SKM-1 (cell line): ENCODE results near the gene CEP170B.

Source experiments
- DNase-seq: peaks from one replicate; lab custom pipeline; 2025; ENCODE audit not compliant: unreplicated experiment; lab: John Stamatoyannopoulos, UW

Gene CEP170B

DNA sequence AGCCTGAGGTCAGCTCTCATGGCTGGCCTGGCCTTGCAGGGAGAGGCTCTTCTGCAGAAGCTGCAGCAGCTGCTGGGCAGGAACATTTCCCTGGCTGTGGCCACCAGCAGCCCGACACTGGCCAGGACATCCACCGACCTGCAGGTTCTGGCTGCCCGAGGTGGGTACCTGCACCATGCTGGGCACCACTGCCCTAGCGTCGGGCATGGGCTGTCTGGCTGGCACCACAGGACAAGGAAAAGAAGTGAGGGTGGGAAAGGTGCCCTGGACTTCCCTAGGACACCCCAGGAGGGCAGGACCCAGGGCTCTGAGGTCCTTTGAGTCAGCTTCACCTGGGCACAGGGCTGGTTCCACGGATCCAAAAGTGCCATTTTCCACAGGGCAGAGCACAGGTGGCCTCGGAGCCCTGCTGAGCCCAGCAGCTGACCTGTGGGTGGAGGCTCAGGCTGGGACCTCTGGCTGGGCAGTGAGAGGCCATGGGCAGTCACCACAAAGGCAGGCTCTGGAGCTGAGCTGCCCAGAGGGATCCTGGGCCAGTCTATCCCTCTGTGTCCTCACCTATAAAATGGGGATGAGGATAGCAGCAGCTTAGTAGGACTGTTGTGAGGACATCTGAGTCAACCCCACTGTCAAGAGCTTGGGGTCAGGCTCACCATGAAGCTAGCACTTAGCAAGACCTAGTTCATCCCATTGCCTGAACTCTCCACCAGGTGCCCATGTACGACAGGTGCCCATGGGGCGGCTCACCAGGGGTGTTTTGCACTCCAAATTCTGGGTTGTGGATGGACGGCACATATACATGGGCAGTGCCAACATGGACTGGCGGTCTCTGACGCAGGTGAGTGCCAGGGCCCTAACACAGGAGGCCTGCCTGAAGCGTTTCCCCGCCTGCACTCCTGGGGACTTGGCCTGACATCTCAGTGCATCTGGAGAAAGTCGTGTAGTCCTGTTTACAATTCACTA lies 64.5 kb downstream of the CEP170B start:
- DNase-seq, result no peak

GRCh38 chr14:104930526-104931303 lies 65.6 kb downstream of the CEP170B start:
- no peak for DNase-seq

GRCh38 chr14:104931304-104931770 lies 66.3 kb downstream of the CEP170B start:
- no peak for DNase-seq

- DNase-seq, result no peak
Observed at GRCh38 chr14:104931771-104932675, 67.0 kb downstream of the CEP170B start.

DNA sequence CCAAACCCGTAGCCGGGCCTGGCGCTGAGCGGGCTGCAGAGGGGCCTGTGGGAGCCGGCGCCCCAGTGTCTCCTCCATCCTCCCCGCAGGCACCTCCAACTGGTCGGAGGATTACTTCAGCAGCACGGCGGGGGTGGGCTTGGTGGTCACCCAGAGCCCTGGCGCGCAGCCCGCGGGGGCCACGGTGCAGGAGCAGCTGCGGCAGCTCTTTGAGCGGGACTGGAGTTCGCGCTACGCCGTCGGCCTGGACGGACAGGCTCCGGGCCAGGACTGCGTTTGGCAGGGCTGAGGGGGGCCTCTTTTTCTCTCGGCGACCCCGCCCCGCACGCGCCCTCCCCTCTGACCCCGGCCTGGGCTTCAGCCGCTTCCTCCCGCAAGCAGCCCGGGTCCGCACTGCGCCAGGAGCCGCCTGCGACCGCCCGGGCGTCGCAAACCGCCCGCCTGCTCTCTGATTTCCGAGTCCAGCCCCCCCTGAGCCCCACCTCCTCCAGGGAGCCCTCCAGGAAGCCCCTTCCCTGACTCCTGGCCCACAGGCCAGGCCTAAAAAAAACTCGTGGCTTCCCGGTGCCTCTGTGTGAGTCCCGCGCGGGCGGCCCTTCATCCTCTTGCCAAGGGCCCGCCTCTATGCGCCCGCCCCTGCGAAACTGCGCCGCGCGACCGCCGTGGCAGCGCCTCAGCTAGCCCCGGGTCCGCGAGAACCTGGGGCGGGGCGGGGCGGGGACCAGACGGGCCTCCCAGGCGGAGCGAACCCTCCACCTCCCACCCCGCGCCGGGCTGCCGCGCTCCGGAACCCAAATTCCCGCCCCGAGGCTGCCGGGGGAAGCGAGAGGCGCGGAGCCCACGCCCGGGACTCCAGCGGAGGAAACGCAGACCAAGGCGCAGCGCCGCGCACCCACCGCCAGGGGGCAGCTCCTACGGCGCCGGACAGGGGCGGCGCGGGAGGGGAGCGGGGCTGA lies 67.9 kb downstream of the CEP170B start:
- peak; percentile 1 for DNase-seq

DNA sequence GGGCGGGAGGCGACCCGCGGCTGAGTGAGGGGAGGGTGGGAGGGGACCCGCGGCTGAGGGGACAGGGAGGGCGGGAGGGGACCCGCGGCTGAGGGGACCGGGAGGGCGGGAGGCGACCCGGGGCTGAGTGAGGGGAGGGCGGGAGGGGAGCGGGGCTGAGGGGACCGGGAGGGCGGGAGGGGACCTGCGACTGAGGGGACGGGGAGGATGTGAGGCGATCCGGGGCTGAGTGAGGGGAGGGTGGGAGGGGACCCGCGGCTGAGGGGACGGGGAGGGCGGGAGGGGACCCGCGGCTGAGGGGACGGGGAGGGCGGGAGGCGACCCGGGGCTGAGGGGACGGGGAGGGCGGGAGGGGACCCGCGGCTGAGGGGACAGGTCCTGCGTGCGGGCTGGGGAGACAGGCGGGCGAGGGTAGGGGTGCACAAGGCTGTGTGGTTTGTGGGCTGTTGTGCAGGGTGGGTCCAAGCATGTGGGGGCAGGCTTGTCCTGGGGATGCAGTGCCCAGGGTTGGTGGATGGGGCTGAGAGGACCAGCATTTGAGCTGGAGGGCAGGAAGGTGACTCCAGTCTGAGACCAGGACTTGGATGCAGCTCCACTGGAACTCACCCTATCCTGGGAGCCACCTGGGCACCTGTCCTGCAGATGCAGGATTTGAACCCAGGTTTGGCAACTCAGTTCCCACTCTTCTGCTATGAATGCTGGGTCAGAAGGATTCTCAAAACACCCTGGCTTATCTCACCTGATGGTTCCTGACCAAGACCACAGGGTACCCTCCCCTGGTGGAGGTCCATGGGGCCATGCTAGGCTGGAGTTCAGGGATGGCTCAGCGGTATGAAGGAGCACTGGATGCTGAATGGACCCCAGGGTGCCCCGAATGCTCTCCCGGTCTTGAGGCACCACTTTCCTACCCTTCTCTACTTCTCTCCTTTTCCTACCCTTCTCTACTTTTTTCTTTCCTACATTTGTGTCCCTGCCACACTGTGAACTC lies 69.0 kb downstream of the CEP170B start:
- no peak for DNase-seq

DNA sequence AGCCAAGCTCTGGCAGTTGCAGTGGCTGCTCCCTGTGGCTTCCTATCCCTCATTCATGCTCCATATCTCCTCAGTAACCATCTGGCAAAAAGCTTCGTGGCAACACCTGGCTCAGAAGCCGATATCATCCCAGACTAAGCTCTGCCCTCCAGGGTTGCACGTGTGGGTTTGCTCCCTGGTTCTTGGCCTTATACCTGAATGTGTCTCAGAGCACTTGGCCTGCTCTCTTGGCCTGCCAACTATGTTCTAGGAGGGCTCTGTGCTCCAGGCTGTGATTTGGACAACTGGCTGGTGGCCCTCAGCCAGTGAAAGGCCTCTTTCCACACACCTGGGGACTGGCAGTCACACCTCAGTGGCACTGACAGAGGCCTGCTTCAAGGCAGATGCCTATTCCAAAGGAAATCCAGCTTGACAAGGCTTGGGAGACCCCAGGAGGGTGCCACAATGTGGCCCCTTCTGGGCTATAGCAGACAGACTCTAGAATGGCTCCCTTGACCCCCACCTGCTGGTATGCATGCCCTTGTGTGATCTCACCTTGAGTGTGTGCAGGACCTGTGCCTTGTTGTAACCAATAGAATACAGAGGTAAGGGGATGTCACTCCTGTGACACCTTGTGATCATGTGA lies 70.1 kb downstream of the CEP170B start:
- DNase-seq, result no peak

- DNase-seq, result no peak
Observed at GRCh38 chr14:104935955-104936354, 70.9 kb downstream of the CEP170B start.

DNA sequence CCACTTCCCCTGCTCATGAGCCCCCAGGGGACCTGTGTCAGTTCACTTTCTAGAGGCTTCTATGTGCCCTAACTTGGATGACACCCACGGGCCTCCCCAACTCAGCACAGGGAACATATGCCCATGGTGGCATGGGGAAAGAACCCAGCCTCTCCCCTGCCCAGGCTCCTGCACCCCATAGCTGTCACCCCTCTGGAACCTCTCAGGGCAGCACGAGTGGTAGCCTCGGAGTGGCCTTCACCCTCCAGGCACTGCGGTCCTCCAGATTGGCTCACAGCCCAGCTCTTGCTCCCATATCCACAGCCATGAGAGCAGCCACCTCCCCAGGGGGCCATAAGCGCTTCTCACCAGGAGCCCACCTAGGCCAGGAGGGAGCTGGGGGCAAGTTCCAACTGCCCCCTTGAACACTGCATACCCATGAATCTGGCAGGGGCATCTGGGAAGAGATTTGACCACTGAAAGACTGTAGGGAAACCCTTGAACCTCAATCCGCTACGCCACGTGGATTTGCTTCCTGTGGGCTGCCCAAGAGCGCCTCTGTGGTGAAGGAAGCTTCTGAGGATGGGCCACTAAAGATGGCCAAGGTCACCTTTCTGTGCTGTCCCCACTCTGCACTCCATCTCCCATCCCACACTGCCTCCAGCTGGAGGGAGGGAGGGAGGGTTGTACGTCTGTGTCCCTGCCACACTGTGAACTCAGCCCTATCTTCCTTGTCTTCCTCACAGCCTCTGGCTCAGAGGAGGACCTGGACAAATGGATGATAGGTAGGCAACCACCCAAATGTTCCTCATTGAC lies 71.5 kb downstream of the CEP170B start:
- no peak for DNase-seq

GRCh38 chr14:104937161-104937560 lies 72.1 kb downstream of the CEP170B start:
- DNase-seq, result no peak

- no peak for DNase-seq
Observed at GRCh38 chr14:104937694-104938365, 72.8 kb downstream of the CEP170B start.

GRCh38 chr14:104938436-104938835 lies 73.4 kb downstream of the CEP170B start:
- no peak for DNase-seq

DNA sequence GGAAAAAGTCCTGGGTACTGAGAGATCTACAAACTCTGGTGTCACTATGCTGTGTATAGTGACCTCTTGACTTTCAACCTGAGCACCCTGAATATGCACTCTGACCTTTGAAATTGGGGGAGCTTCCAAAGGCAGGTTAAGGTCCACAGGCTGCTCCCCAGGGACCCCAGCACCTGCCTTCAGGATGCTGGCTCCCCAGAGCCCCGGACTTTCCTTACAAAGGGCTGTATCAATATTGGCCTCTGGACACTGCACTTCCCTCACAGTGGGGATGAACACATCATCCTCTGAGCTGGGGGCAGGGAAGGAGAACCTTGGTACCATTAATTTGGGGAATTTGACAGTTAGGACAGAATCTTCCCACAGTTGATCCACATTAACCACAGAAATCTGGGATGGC lies 73.9 kb downstream of the CEP170B start:
- no peak for DNase-seq

DNA sequence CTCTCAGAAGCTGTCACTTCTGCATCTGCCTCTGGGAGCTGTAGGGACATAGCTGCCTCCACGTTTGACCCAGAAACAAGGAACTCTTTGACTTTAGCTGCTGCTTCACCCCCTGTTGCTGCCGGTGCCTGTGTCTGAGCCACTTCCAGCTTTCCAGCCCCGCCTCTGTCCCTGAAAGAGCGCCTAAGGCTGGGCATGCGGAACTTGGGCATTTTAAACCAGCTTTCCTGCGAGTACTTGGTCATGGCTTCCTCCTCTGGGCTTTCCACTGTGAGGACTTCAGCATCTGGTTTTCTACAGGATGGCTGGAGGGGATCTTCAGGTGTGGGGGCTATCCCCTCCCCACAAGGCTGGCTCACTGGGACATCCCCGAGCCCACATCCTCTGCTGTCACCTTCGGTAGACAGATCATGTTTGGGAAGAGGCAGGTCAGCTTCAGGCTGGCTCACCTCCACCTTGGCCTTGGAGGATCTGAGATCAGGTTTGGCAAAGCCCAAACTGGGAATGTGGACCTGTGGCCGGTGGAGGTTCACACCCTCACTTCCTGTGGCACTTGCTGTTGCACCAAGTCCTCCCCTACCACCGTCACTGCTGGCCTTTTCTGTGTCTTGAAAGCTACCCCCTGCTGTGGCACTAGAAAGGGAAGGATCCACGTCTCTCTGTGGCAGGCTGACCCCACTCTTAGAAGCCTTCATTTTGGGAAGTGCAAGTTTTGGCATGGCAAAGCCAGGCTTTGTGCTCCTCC lies 74.8 kb downstream of the CEP170B start:
- no peak for DNase-seq

DNA sequence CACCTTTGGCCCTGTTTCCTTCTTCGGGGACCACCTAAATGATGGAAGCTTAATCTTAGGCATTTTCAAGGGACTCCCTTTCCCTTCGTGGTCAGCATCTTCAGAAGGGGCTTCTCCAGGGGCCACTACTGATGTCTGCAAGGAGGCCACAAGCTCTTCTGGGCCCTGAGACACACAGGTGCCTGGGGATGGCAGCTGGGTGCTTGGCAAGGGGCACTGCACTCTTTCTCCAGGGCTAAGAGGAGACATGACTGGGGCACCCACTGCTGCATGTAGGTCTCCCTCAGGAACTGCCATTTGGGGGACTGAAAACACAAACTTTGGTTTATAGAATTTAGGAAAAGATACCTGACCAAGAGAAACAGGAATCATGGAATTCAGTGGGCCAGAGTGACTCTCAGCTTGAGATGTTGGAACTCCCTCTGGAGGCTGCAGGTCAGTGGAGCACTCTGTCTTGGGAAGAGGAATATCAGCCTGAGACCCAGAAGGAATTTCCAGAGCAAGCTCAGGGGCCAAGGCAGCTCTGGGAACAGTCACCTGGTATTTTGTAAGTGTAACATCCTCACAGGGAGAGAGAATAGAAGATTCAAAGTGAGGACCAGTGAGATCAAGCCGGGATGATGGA lies 75.6 kb downstream of the CEP170B start:
- DNase-seq, result no peak
